Smooth muscle cell (in vitro differentiated cells): Measurements from ENCODE around the gene CD79B. TPM values are rescaled to one million over a fixed set of nuclear protein-coding genes. Genes with fewer than 3 reads are reported as not detected.

Experiments
- DNase-seq: peaks from one replicate; lab custom pipeline; 2025; ENCODE audit not compliant: unreplicated experiment; lab: John Stamatoyannopoulos, UW
- H2AFZ ChIP-seq: fragments of 200-600 bp; sonication (generic); 2 replicates; pipeline ENCODE4 v1.6.0; 2016; ENCODE audit warnings: antibody characterized with exemption, low read depth, mild to moderate bottlenecking
- H3F3A ChIP-seq: fragments of 200-600 bp; sonication (generic); 2 replicates; pipeline ENCODE4 v1.6.0; 2017; ENCODE audit warnings: antibody characterized with exemption, low read depth
- H3K27ac ChIP-seq: fragments of 200-600 bp; sonication (generic); 2 replicates; pipeline ENCODE4 v1.5.1; 2016; ENCODE audit warnings: low read depth, mild to moderate bottlenecking
- H3K27me3 ChIP-seq: fragments of 200-600 bp; sonication (generic); 2 replicates; pipeline ENCODE4 v1.6.1; 2016; ENCODE audit warnings: low read depth, mild to moderate bottlenecking
- H3K36me3 ChIP-seq: fragments of 200-600 bp; sonication (generic); 2 replicates; pipeline ENCODE4 v1.5.1; 2016; ENCODE audit warnings: low read depth
- H3K4me1 ChIP-seq: fragments of 200-600 bp; sonication (generic); 2 replicates; pipeline ENCODE4 v1.5.1; 2016; ENCODE audit warnings: low read depth
- H3K4me2 ChIP-seq: fragments of 200-600 bp; sonication (generic); 2 replicates; pipeline ENCODE4 v1.6.0; 2016; ENCODE audit warnings: mild to moderate bottlenecking
- H3K4me3 ChIP-seq: fragments of 200-600 bp; sonication (generic); 2 replicates; pipeline ENCODE4 v1.5.1; 2016; ENCODE audit warnings: mild to moderate bottlenecking
- H3K79me2 ChIP-seq: fragments of 200-600 bp; sonication (generic); 2 replicates; pipeline ENCODE4 v1.6.0; 2016; ENCODE audit warnings: low read depth, mild to moderate bottlenecking
- H3K9ac ChIP-seq: fragments of 200-600 bp; sonication (generic); 2 replicates; pipeline ENCODE4 v1.6.0; 2016; ENCODE audit warnings: low read depth
- H3K9me3 ChIP-seq: fragments of 200-600 bp; sonication (generic); replicated peaks from 2 replicates; pipeline ENCODE4 v1.5.1; 2016; ENCODE audit warnings: low read depth
- H4K20me1 ChIP-seq: fragments of 200-600 bp; sonication (generic); 2 replicates; pipeline ENCODE4 v1.6.0; 2016; ENCODE audit warnings: low read depth
- CTCF ChIP-seq: fragments of 200-600 bp; sonication (generic); IDR thresholded peaks from 2 replicates; pipeline ENCODE4 v1.5.1; 2017; ENCODE audit warnings: borderline replicate concordance, mild to moderate bottlenecking, antibody characterized with exemption; ENCODE audit not compliant: insufficient read depth, poor library complexity, severe bottlenecking
- WGBS: methylation state at CpG from one replicate; pipeline ENCODE4 v1.1.7; 2016; ENCODE audit warnings: low lambda C conversion rate; 5-methylcytosine and 5-hydroxymethylcytosine counted together
- polyA plus RNA-seq: library from polyadenylated mRNA; unstranded; fragments of >200 nt; fragmentation: Nextera tagmentation; extraction: Ambion mirVana; gene quantifications from 2 replicates; pipeline ENCODE4 v1.2.1, GENCODE V29; 2016
- total RNA-seq: library from RNA; depleted of rRNA; stranded (reverse); fragments of >200 nt; gene quantifications from 2 replicates; pipeline ENCODE4 v1.2.3, GENCODE V29; 2014

CD79B gene
- total and polyA plus RNA-seq, 2 experiments from 2014 or later: not detected

DNA sequence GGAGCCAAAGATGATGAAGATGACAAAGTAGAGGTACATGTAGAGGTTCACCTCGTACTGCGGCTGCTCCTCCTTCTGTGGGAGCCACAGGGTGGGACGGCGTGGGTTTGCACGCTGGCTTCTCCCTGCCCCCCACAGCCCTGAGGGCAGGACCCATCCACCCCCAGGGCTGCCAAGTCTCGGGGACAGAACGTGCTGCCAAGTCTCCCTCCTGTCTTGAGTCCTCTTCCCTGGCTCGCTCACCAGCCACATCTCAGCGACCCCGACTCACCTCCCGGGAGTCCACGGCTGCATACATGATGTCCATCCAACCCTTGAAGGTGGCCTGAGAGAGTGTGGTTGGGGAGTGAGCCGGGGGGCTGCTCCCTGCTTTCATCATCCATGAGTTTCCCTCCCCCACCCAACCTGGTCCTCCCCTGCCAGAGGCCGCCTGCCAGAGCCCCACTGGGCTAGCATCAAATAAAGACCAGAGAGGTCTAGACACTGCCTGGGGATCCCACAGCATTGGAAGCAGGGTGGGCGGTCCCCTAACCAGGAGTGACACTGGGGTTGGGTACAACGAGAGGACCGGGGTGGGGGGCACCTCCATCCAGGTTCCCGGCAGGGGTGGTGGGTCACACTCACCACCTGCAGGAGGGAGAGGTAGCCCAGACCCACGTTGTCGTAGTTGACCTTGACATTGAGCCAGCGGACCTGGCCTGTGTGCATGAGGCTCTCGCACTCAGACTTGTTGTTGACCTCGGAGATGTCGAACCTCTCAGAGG lies 12.8 kb upstream of the CD79B start:
- no peak overlapping the region for H3K4me2 ChIP-seq
- no peak overlapping the region for H3K4me3 ChIP-seq
- H3K4me1 ChIP-seq: no peaks in the 10 kb centered on the region
- no peaks in the 10 kb centered on the region for H4K20me1 ChIP-seq
- TF ChIP-seq CTCF: no peak
- H3K9ac ChIP-seq: no peak overlapping the region
- no peak overlapping the region for H2AFZ ChIP-seq
- no peaks in the 10 kb centered on the region for H3K27me3 ChIP-seq
- no peaks in the 10 kb centered on the region for H3K79me2 ChIP-seq
- H3F3A ChIP-seq: no peaks in the 10 kb centered on the region
- H3K36me3 ChIP-seq: no peaks in the 10 kb centered on the region
- no peak for DNase-seq
- no peak overlapping the region for H3K27ac ChIP-seq
- H3K9me3 ChIP-seq: no peaks in the 10 kb centered on the region
- 87% methylated on average over 22 of the region's 24 CpGs for WGBS

DNA sequence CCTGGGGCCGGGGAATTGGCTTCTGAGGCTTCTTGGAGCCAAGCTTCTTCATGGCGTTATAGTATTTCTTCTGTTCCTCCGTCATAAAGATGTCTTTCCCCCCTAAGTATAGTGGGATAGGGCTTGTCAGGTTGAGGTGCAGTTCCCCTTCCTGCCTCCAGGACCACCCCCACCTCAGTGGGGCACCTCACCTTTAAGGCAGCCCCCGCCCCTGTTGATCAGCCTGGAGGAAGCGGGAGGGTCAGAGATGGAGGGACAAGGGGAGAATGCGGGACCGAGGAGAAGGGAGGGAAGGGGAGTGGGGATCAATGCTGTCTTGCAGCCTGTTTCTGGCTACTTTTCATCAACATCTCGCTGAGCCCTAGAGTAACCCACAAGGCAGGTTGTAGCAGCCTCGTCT lies 11.6 kb upstream of the CD79B start:
- H3K79me2 ChIP-seq: no peaks in the 10 kb centered on the region
- H3F3A ChIP-seq: no peaks in the 10 kb centered on the region

GRCh38 chr17:63942309-63942985 lies 10.3 kb upstream of the CD79B start:
- no peak overlapping the region for H2AFZ ChIP-seq
- DNase-seq: no peak
- no peak for TF ChIP-seq CTCF
- 93% methylated on average over 21 of the region's 21 CpGs for WGBS
- H3K9ac ChIP-seq: no peak overlapping the region
- H3K27me3 ChIP-seq: no peaks in the 10 kb centered on the region
- no peaks in the 10 kb centered on the region for H3K79me2 ChIP-seq
- no peaks in the 10 kb centered on the region for H3F3A ChIP-seq
- no peaks in the 10 kb centered on the region for H3K36me3 ChIP-seq
- no peak overlapping the region for H3K4me2 ChIP-seq
- no peaks in the 10 kb centered on the region for H3K4me1 ChIP-seq
- no peak overlapping the region for H3K27ac ChIP-seq
- no peaks in the 10 kb centered on the region for H3K9me3 ChIP-seq
- no peak overlapping the region for H3K4me3 ChIP-seq
- no peaks in the 10 kb centered on the region for H4K20me1 ChIP-seq

More for the DNA sequence above, 11.6 kb upstream of the CD79B start:
- no peak overlapping the region for H3K9ac ChIP-seq
- no peak overlapping the region for H3K4me2 ChIP-seq
- no peak overlapping the region for H2AFZ ChIP-seq
- no peaks in the 10 kb centered on the region for H3K9me3 ChIP-seq
- DNase-seq: no peak
- no peaks in the 10 kb centered on the region for H3K4me1 ChIP-seq
- H4K20me1 ChIP-seq: no peaks in the 10 kb centered on the region
- H3K36me3 ChIP-seq: no peaks in the 10 kb centered on the region
- H3K27ac ChIP-seq: no peak overlapping the region
- no peak overlapping the region for H3K4me3 ChIP-seq
- no peak for TF ChIP-seq CTCF
- H3K27me3 ChIP-seq: no peaks in the 10 kb centered on the region
- 81% methylated on average over 8 of the region's 9 CpGs for WGBS
